Lung microvascular endothelial cell (primary cell): ENCODE data around the gene OGFOD3. TPM values are rescaled to one million over a fixed set of nuclear protein-coding genes. Genes with fewer than 3 reads are reported as not detected.

Experiments used
- total RNA-seq: library from RNA; depleted of rRNA; stranded (reverse); fragments of >200 nt; gene quantifications from 2 replicates; pipeline ENCODE4 v1.2.1, GENCODE V29; 2014

OGFOD3 gene
- total RNA-seq, 1 donor from 2014 or later: 19.8 TPM

Other genes with a start within 250 kb of the OGFOD3 start
- 2.0 and 3.4 TPM in 2 replicates for gene CCDC57, start 205.7 kb downstream of the OGFOD3 start, total RNA-seq
- gene SLC16A3, start 189.5 kb downstream of the OGFOD3 start, total RNA-seq: 67.8 and 135 TPM in 2 replicates
- 38.8 and 41.3 TPM in 2 replicates for gene CSNK1D, start 144.9 kb downstream of the OGFOD3 start, total RNA-seq
- under 0.01 TPM in 1 of 2 replicates, not detected in the other for gene CD7, start 101.0 kb downstream of the OGFOD3 start, total RNA-seq
- 1.3 and 1.8 TPM in 2 replicates for gene SECTM1, start 84.8 kb downstream of the OGFOD3 start, total RNA-seq
- gene TEX19, start 59.3 kb downstream of the OGFOD3 start, total RNA-seq: not detected in 2 replicates
- gene UTS2R, start 46.8 kb downstream of the OGFOD3 start, total RNA-seq: not detected in 2 replicates
- gene HEXD, start 239 bp downstream of the OGFOD3 start, total RNA-seq: 9.8 and 13.3 TPM in 2 replicates
- gene CYBC1, start 32.2 kb upstream of the OGFOD3 start, total RNA-seq: 31.8 and 57.1 TPM in 2 replicates
- gene NARF, start 40.2 kb upstream of the OGFOD3 start, total RNA-seq: 50.1 and 96.2 TPM in 2 replicates
- 15.0 and 24.8 TPM in 2 replicates for gene FOXK2, start 101.1 kb upstream of the OGFOD3 start, total RNA-seq
- gene WDR45B, start 229.9 kb upstream of the OGFOD3 start, total RNA-seq: 50.8 and 69.8 TPM in 2 replicates